Calu3 (cell line): Measurements from ENCODE around the gene NAIF1. TPM values are rescaled to one million over a fixed set of nuclear protein-coding genes. Genes with fewer than 3 reads are reported as not detected.

Experiments
- BruUV-seq: library from RNA; stranded (reverse); fragments of 400-500 nt; replicated peaks from 2 replicates; lab custom pipeline; 2021; lab: Mats Ljungman, UMichigan
- CTCF ChIA-PET: fragments of 300-600 bp; sonication (Branson Sonifier 250); formaldehyde crosslinking; loops from one replicate; lab custom pipeline; 2022; ENCODE audit warnings: antibody characterized with exemption; lab: Charles Lee
- DNase-seq: peaks from one replicate; pipeline ENCODE4 v3.0.0; 2022
- H3K27ac Mint-ChIP-seq: one replicate; pipeline ENCODE4 v1.8.0; 2022; ENCODE audit warnings: mixed read lengths; ENCODE audit not compliant: unreplicated experiment
- H3K27me3 Mint-ChIP-seq: one replicate; pipeline ENCODE4 v1.8.0; 2022; ENCODE audit warnings: mixed read lengths; ENCODE audit not compliant: unreplicated experiment
- H3K36me3 Mint-ChIP-seq: one replicate; pipeline ENCODE4 v1.8.0; 2022; ENCODE audit warnings: mild to moderate bottlenecking, moderate library complexity, mixed read lengths; ENCODE audit not compliant: insufficient read depth, unreplicated experiment
- H3K4me1 Mint-ChIP-seq: one replicate; pipeline ENCODE4 v1.8.0; 2022; ENCODE audit warnings: mild to moderate bottlenecking, low read depth, mixed read lengths; ENCODE audit not compliant: unreplicated experiment
- H3K4me3 Mint-ChIP-seq: one replicate; pipeline ENCODE4 v1.8.0; 2022; ENCODE audit warnings: mild to moderate bottlenecking, low read depth, moderate library complexity, mixed read lengths; ENCODE audit not compliant: unreplicated experiment
- H3K9me3 Mint-ChIP-seq: one replicate; pipeline ENCODE4 v1.8.0; 2022; ENCODE audit warnings: low read depth, mixed read lengths; ENCODE audit not compliant: unreplicated experiment
- CTCF ChIP-seq: fragments of 200-600 bp; IDR thresholded peaks from one replicate; pipeline ENCODE4 v1.8.0; 2022; ENCODE audit warnings: antibody characterized with exemption; ENCODE audit not compliant: unreplicated experiment
- intact Hi-C: fragments of 100-400 bp; cut with micrococcal nuclease; formaldehyde crosslinking; loops from one replicate; pipeline ENCODE4 v1.10.0; 2022; ENCODE audit not compliant: unreplicated experiment
- total RNA-seq: library from RNA; stranded (reverse); gene quantifications from 2 replicates; pipeline ENCODE4 v1.2.3, GENCODE V29; 2022

Gene NAIF1
- total RNA-seq, 1 experiment from 2014 or later: 9.0 TPM

GRCh38 chr9:128082151-128082550 is 15.0 kb upstream of the NAIF1 start:
- CTCF ChIA-PET: interaction anchor here (0.8 kb wide), 1 partner anchor 12 kb away, joined by 3 read pairs; no protein-coding TSS in a partner anchor
- peaks cover 32% of the 10 kb centered on the region for H3K36me3 Mint-ChIP-seq
- peaks cover 29% of the 10 kb centered on the region for H3K4me1 Mint-ChIP-seq
- intact Hi-C loops: no loop called here
- TF ChIP-seq CTCF: no peak
- H3K9me3 Mint-ChIP-seq: no peaks in the 10 kb centered on the region
- no TSS peak for BruUV-seq
- H3K27ac Mint-ChIP-seq: no peak overlapping the region
- H3K27me3 Mint-ChIP-seq: no peaks in the 10 kb centered on the region
- no peak overlapping the region for H3K4me3 Mint-ChIP-seq
- DNase-seq: no peak

- no peaks in the 10 kb centered on the region for H3K27me3 Mint-ChIP-seq
- no peak for TF ChIP-seq CTCF
- no peak for DNase-seq
- H3K27ac Mint-ChIP-seq: peak overlapping the region; percentile 52
- peaks cover 41% of the 10 kb centered on the region for H3K36me3 Mint-ChIP-seq
- H3K9me3 Mint-ChIP-seq: no peaks in the 10 kb centered on the region
- intact Hi-C loops: no loop called here
- no peak overlapping the region for H3K4me3 Mint-ChIP-seq
- no TSS peak for BruUV-seq
- CTCF ChIA-PET: no interaction called here
- H3K4me1 Mint-ChIP-seq: peaks cover 29% of the 10 kb centered on the region
Measured at GRCh38 chr9:128081056-128081455, 13.9 kb upstream of the NAIF1 start.

GRCh38 chr9:128080206-128080605 is 13.1 kb upstream of the NAIF1 start:
- intact Hi-C loops: no loop called here
- DNase-seq: no peak
- H3K36me3 Mint-ChIP-seq: peaks cover 41% of the 10 kb centered on the region
- no peaks in the 10 kb centered on the region for H3K27me3 Mint-ChIP-seq
- BruUV-seq: no TSS peak
- no peak overlapping the region for H3K27ac Mint-ChIP-seq
- H3K9me3 Mint-ChIP-seq: no peaks in the 10 kb centered on the region
- TF ChIP-seq CTCF: no peak
- CTCF ChIA-PET: interaction anchor here (0.5 kb wide), 1 partner anchor 86 kb away, joined by 4 read pairs; no protein-coding TSS in a partner anchor
- H3K4me3 Mint-ChIP-seq: no peak overlapping the region
- H3K4me1 Mint-ChIP-seq: peaks cover 29% of the 10 kb centered on the region

- peak overlapping the region; percentile 48 for H3K4me3 Mint-ChIP-seq
Measured at GRCh38 chr9:128078504-128079434, 11.6 kb upstream of the NAIF1 start.

More at GRCh38 chr9:128078504-128079434, 11.6 kb upstream of the NAIF1 start:
- Mint-ChIP-seq H3K9me3 (no peaks in the 10 kb centered on the region), H3K36me3 (peaks cover 33% of the 10 kb centered on the region), H3K4me1 (peaks cover 18% of the 10 kb centered on the region), H3K27ac (peak overlapping the region; percentile 93), H3K27me3 (no peaks in the 10 kb centered on the region)
- CTCF ChIA-PET: interaction anchor here (0.6 to 1.8 kb wide), 7 partner anchors 11 to 557 kb away, joined by 3 to 13 read pairs (median 5); partner anchors contain the start of genes NAIF1 and SLC25A25
- intact Hi-C loops: no loop called here
- TF ChIP-seq CTCF: no peak
- peak; percentile 63 for DNase-seq
- no TSS peak for BruUV-seq
